Endometrial microvascular endothelial cells (primary cell): ENCODE data around the gene SAMD10. TPM values are rescaled to one million over a fixed set of nuclear protein-coding genes. Genes with fewer than 3 reads are reported as not detected.
"Not testable (repeated sequence)": the region's sequence is repeated elsewhere in the genome, so short reads cannot be mapped to it uniquely, and the experiment has no call there.

ENCODE experiments used
- in situ Hi-C: cut with HindIII; loops from 2 replicates; pipeline ENCODE4 v1.10.0; 2017; ENCODE audit warnings: low sequenced_read_pairs, low pct_unique_long_range_greater_than_20kb; ENCODE audit errors: inconsistent ontology term
- total RNA-seq: library from RNA; depleted of rRNA; stranded (reverse); fragments of >200 nt; gene quantifications from one replicate; pipeline ENCODE4 v1.2.3, GENCODE V29; 2015; ENCODE audit errors: inconsistent ontology term

Gene SAMD10
- total RNA-seq, 1 donor from 2014 or later = 0.09 TPM

DNA sequence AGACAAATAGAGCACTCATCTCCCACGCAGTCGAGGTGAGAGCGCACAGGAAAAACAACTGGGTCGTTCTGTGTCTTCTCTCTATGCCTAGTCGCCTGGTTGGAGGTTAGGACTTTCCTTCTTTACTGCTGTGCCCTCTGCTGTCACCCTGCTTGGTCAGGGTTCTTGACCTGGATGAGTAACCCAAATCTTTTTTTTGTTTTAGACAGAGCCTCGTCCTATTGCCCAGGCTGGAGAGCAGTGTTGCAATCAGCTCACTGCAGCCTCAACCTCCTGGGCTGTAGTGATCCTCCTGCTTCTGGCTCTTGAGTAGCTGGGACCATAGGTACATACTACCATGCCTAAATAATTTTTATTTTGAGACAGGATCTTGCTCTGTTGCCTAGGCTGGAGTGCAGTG lies 26.0 kb upstream of the SAMD10 start:
- in situ Hi-C loops = no loop called here

DNA sequence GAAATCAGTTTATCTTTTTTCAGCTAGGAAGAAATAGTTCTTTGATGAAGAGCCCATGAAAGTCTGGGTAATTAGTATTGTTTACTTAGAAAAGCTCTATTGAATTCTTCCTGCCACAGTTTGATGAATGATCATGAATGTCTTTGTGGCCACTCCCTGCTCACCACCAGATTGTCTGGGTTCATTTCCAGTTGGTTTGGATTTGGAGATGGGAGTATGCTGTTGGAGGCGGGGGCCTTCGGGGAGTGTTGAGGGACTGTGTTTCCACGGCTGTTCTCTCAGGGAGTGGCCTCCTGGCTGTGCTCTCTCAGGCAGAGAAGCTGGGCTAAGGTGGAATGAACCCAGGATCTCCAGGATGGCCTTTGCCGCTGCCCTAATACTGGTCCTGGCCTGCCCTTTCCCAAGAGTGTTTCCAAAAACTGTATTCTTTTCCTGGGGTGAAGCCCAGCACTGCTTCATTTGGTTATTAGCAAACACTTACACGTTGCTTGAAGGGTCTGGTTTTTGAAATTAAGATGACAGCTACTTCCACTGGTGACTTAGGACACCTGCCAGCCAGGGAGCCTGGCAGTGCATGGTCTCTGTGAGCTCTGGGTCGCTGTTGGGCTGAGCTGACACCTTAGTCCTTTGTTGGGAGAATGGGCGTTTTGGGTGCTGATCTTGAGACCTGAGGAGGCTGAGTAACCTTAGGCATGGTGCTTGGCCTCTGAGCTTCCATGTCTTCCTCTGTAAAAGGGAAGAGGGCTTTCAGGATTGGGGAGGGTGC lies 24.7 kb upstream of the SAMD10 start:
- in situ Hi-C loops = no loop called here

DNA sequence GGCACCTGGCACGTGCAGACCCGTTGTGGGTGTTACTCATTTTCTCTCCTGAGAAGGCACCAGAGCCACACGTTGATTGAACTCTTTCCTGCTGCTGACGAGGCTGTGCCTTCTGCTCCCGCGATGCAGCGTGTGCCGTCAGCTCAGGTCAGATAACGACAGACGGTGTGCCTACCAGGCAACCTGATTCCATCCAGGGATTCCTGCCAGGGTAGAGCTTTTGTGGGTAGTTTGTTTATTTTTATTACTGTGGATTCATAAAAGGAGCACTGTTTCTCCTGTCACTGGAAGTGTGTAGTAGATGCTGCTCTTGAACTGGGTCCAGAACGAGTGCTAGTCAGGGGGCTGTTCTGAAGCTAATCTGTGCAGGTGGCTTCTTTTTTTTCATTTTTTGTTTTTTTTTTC lies 22.2 kb upstream of the SAMD10 start:
- in situ Hi-C loops = no loop called here

- in situ Hi-C loops = no loop called here
Measured at GRCh38 chr20:64000906-64001305, 21.5 kb upstream of the SAMD10 start.

GRCh38 chr20:63982937-63983336 lies 3.5 kb upstream of the SAMD10 start:
- in situ Hi-C loops = no loop called here

- in situ Hi-C loops = no loop called here
Measured at GRCh38 chr20:63980806-63981728, 1.6 kb upstream of the SAMD10 start, which contains the start of gene PRPF6. Gene PRPF6 (plus strand): TSS chr20:63981132. CDS start chr20:63981246, 114 bp downstream.

GRCh38 chr20:63980317-63980805 lies 919 bp upstream of the SAMD10 start:
- in situ Hi-C loops = no loop called here

- in situ Hi-C loops = no loop called here
Measured at GRCh38 chr20:63979229-63979556, 249 bp downstream of the SAMD10 start.

- in situ Hi-C loops = no loop called here
Measured at GRCh38 chr20:63978319-63979228, 868 bp downstream of the SAMD10 start.

- in situ Hi-C loops = no loop called here
Measured at GRCh38 chr20:63977739-63978276, 1.6 kb downstream of the SAMD10 start.

DNA sequence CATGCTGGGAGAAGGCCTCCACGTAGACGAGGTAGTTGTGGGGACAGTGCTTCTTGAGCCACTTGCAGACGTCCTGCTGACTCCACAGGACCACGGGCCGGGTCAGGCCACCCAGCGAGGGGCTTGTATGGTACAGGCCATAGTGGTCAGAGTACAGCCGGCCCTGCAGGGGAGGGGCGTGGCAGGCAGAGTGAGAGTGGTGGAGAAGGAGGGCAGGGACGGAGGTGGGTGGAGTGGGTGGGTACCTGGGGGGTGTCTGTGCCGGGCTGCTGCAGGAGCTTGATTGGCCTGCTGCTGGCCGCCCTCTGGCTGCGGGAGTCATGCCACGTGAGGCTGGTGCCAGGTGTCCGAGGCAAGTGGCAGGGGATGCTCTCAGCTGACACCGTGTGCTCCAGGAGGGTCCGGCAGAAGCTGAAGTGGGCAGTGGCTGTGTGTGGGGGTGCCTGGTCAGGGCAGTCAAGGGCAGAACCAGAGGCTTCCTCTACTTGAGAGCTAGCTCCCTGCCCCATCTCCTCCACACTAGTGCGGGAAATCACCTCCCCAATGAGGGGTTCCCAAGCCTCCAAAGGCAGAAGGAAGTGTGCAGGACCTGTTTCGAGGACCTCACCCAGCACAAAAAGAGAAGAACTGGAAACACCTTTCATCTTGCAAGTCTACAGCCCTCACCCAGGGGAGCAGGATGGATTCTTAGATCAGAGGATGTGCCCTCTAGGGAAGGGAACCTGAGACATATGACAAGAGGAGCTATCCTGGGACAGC lies 2.3 kb downstream of the SAMD10 start:
- in situ Hi-C loops = no loop called here

- in situ Hi-C loops = not testable (repeated sequence)
Measured at GRCh38 chr20:63976511-63976910, 2.9 kb downstream of the SAMD10 start.

GRCh38 chr20:63974402-63975200 lies 4.8 kb downstream of the SAMD10 start:
- in situ Hi-C loops = no loop called here

- in situ Hi-C loops = no loop called here
Measured at GRCh38 chr20:63973636-63974401, 5.6 kb downstream of the SAMD10 start.

- in situ Hi-C loops = no loop called here
Measured at GRCh38 chr20:63973160-63973479, 6.3 kb downstream of the SAMD10 start.

DNA sequence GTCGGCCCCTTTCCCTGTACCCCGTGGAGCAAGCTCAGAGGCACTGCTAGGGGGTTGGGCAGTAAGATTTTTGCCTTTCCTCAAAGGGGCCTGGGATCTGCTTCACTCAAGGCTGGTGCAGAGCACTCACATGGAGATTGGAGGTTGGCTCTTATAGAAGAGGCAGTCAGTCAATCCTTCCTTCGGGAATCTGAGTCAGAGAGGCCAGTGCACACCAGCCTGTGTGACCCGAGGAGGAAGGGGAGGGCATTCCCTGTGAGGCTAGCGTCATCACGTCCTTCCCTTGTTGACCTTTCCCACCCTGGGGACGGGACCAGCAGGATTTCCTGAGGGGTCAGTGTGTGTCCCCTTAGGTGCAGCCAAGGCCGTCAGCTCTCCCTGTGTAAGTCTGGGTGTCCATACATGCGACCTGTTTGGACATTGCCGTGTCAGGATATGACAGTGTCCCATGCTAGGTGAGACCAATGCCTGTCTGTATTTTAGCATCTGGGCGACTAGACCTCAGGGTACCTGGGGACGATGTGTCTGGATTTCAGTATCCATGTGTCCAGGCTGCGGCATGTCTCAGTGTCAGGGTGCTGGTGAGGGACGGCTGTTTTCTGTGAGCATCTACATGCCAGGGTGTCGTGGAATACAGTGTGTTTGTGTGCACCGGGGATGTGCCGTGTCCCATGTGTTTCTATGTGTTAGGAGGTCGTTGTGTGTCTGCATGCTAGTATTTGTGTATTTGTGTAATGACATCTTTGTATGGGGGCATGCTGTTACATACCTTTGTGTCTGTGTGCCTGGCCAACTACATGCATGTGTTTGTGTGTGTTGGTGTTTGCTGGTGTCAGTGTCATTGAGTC lies 6.9 kb downstream of the SAMD10 start:
- in situ Hi-C loops = no loop called here
